Tibial artery (tissue), 4 donors: ENCODE data around the gene GYG2.

Experiments used
- DNase-seq, 2 donors: peaks; one replicate each; pipeline ENCODE4 v3.0.0-alpha.2; 2019
- H3K27ac ChIP-seq, 2 donors: fragments of 200-600 bp; sonication (generic) in 1 of 2; 1 replicate in 1 of 2; 2 replicates in 1 of 2; pipeline ENCODE4 v1.5.1; 2018 to 2019; ENCODE audit warnings: mild to moderate bottlenecking in 1 of 2
- H3K27me3 ChIP-seq, 2 donors: fragments of 200-600 bp; sonication (generic) in 1 of 2; one replicate each; pipeline versions ENCODE4 v1.5.1 to v1.6.0; 2016 to 2019
- H3K36me3 ChIP-seq, 3 donors: fragments of 200-600 bp; sonication (generic) in 2 of 3; one replicate each; pipeline ENCODE4 v1.5.1; 2016 to 2019; ENCODE audit warnings: mild to moderate bottlenecking in 2 of 3
- H3K4me1 ChIP-seq, 4 donors: fragments of 200-600 bp; sonication (generic) in 2 of 4; 1 replicate in 3 of 4; 2 replicates in 1 of 4; pipeline ENCODE4 v1.5.1; 2016 to 2019
- H3K4me3 ChIP-seq, 2 donors: fragments of 200-600 bp; sonication (generic) in 1 of 2; 1 replicate in 1 of 2; 2 replicates in 1 of 2; pipeline ENCODE4 v1.5.1; 2018 to 2019; ENCODE audit warnings: mild to moderate bottlenecking in 2 of 2
- H3K9me3 ChIP-seq, 3 donors: fragments of 200-600 bp; sonication (generic) in 1 of 3; one replicate each; pipeline ENCODE4 v1.5.1; 2016 to 2019
- intact Hi-C: fragments of 100-400 bp; cut with DNase I; formaldehyde crosslinking; loops from one replicate; pipeline ENCODE4 v1.15.0; 2023; ENCODE audit warnings: low total_unique reads
- TF ChIP-seq, protein P1 (sequence below), 2 experiments: fragments of 200-600 bp in 1 of 2; fragments of 450-650 bp in 1 of 2; IDR thresholded peaks; one replicate each; pipeline ENCODE4 v1.5.1; 2017 to 2019; ENCODE audit warnings: antibody characterized with exemption in 2 of 2, mild to moderate bottlenecking in 1 of 2, moderate library complexity in 1 of 2

GYG2 gene

DNA sequence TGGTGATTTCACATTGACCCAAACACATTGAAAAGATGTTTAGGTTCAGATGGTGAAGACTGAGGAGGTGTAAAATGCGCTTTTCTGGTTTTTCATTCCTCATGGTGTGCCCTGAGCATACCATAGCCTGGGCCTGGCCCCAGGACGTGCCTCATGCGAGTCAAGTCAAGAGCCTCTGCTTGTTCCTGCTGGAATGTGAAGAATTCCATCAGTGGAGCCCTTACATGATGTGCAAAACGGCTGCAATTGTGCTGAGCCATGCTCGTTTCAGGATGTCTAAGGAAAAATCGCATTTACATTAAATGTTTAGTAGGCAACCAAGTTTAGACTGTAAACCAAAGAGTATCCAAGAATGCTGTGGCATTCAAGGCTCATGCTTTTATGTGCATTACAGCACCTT, 34.9 kb downstream of the GYG2 start:
- H3K27ac ChIP-seq, result no peak overlapping the region
- no peak overlapping the region for H3K4me3 ChIP-seq
- no peak for DNase-seq
- TF ChIP-seq, protein P1, sequence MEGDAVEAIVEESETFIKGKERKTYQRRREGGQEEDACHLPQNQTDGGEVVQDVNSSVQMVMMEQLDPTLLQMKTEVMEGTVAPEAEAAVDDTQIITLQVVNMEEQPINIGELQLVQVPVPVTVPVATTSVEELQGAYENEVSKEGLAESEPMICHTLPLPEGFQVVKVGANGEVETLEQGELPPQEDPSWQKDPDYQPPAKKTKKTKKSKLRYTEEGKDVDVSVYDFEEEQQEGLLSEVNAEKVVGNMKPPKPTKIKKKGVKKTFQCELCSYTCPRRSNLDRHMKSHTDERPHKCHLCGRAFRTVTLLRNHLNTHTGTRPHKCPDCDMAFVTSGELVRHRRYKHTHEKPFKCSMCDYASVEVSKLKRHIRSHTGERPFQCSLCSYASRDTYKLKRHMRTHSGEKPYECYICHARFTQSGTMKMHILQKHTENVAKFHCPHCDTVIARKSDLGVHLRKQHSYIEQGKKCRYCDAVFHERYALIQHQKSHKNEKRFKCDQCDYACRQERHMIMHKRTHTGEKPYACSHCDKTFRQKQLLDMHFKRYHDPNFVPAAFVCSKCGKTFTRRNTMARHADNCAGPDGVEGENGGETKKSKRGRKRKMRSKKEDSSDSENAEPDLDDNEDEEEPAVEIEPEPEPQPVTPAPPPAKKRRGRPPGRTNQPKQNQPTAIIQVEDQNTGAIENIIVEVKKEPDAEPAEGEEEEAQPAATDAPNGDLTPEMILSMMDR (IDR thresholded peaks at IDR 0.05), result no peak
- H3K27me3 ChIP-seq, result no peaks in the 10 kb centered on the region
- no peaks in the 10 kb centered on the region for H3K9me3 ChIP-seq
- H3K4me1 ChIP-seq, result no peaks in the 10 kb centered on the region
- no peaks in the 10 kb centered on the region for H3K36me3 ChIP-seq
- intact Hi-C loops, result no loop called here

DNA sequence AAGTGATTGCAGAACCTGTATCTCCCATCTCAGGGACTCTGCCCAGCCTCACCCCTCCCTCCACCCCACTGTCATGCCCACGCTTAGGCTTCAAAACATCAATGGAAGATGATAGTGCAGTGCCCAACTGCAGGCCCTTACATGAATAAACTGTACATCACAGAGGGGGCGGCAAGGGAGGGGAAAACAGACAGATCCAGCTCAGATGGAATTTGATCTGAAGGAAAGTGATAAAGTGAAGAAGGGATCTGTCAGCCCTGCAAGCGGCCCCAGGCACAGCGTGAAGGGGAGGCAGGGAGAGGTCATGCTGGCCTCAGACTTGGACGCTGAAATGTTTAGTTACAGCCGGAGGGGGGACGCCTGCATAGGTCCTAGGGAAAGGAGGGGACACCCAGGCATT, 38.5 kb downstream of the GYG2 start:
- no peak overlapping the region for H3K27ac ChIP-seq
- H3K9me3 ChIP-seq, result no peaks in the 10 kb centered on the region
- no peaks in the 10 kb centered on the region for H3K27me3 ChIP-seq
- H3K4me1 ChIP-seq, result no peaks in the 10 kb centered on the region
- TF ChIP-seq, protein P1 (IDR thresholded peaks at IDR 0.05), result no peak
- no peak overlapping the region for H3K4me3 ChIP-seq
- intact Hi-C loops, result no loop called here
- DNase-seq, result no peak
- H3K36me3 ChIP-seq, result no peaks in the 10 kb centered on the region

DNA sequence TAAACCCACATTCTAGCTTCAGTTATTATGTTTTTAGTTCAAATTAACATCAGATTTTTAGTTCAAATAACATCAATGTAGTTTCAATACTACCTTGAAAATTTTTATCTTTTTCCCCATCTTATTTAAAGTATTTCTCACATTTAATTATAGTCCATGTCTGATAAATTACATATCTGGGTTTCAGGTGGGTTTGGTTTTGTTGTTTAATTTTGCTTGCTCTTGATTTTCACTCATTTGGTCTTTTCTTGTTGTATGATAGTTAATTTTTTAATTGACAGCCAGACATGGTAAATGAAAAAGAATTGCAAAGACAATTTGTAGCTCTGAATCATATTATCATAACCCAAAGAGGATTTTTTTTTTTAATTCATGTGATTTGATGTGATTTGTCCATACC, 41.9 kb downstream of the GYG2 start:
- Histone ChIP-seq H3K9me3 (no peaks in the 10 kb centered on the region), H3K4me1 (no peaks in the 10 kb centered on the region), H3K27me3 (no peaks in the 10 kb centered on the region), H3K4me3 (no peak overlapping the region), H3K36me3 (no peaks in the 10 kb centered on the region), H3K27ac (no peak overlapping the region)
- TF ChIP-seq, protein P1 (IDR thresholded peaks at IDR 0.05), result no peak
- DNase-seq, result no peak
- intact Hi-C loops, result no loop called here

DNA sequence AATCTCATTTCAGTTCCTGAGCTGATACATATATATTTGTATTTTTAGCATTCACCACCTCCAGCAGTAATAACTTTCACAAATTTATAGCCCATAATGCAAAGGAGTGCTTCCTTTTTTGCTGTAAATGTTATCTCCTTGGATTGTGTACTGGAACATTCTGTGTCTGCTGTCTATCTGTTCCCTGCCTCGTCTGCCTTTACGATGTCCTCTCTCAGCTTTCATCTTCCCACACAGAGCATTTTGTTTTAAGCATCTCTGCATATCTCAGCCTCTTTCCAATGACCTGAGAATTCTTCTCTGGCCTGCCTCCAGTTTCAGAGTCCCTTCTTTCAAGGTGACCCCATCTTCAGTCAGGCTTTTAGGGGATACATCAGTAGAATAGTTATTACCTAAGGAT, 43.1 kb downstream of the GYG2 start:
- Histone ChIP-seq H3K36me3 (no peaks in the 10 kb centered on the region), H3K9me3 (no peaks in the 10 kb centered on the region), H3K27me3 (no peaks in the 10 kb centered on the region), H3K4me3 (no peak overlapping the region), H3K27ac (no peak overlapping the region), H3K4me1 (no peaks in the 10 kb centered on the region)
- intact Hi-C loops, result no loop called here
- TF ChIP-seq, protein P1 (IDR thresholded peaks at IDR 0.05), result no peak
- no peak for DNase-seq

DNA sequence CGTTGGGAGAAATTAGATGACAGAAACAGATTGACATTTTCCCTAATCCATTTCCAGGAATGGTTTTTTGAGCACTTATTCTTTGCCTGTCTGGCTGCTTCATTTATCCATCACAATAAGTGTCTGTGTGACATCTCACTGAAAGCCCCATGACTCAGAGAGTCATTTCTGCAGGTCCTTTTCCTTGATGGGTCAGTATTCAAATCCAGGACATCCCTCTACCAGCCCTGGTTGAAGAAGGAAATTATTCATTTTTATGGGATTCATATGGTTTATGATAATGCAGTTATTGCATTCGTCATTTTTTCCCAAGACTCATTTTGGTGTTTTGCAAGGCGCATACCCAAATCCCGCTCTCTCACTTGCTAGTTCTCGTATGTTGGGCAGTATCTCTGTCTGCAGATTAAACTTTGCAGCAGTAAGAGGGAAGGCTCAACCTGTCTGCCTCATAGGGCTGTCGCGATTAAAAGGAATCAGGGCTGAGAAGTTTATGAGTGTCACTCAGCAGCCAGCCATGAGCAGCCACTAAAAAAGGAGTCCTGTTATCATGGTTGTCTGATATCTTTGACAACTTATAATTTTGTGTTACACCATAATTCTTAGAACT, 44.0 kb downstream of the GYG2 start:
- H3K4me1 ChIP-seq, result no peaks in the 10 kb centered on the region
- TF ChIP-seq, protein P1 (IDR thresholded peaks at IDR 0.05), result no peak
- no peak overlapping the region for H3K27ac ChIP-seq
- no peaks in the 10 kb centered on the region for H3K36me3 ChIP-seq
- H3K27me3 ChIP-seq, result no peaks in the 10 kb centered on the region
- intact Hi-C loops, result no loop called here
- no peaks in the 10 kb centered on the region for H3K9me3 ChIP-seq
- no peak overlapping the region for H3K4me3 ChIP-seq
- no peak for DNase-seq
